ENCODE data around the gene GCGR. TPM values are rescaled to one million over a fixed set of nuclear protein-coding genes. Genes with fewer than 3 reads are reported as not detected.

Gene GCGR
- polyA plus RNA-seq, 1 donor from 2014 or later, result not detected

- no peaks in the 10 kb centered on the region for H3K9me3 ChIP-seq (ENCODE audit: low read length)
- H3K4me3 ChIP-seq (ENCODE audit: low read length), result peak overlapping the region; percentile 94
- H3K27ac ChIP-seq (ENCODE audit: low read length), result peak overlapping the region; percentile 86
- peaks cover 33% of the 10 kb centered on the region for H3K79me2 ChIP-seq (replicated peaks; ENCODE audit: insufficient read depth, low read length)
- peak overlapping the region; percentile 78 for H3K4me2 ChIP-seq (ENCODE audit: low read length)
- no peaks in the 10 kb centered on the region for H4K20me1 ChIP-seq (ENCODE audit: insufficient read depth)
- peak overlapping the region; percentile 83 for H3K9ac ChIP-seq (ENCODE audit: low read length)
- TF ChIP-seq, protein P1, sequence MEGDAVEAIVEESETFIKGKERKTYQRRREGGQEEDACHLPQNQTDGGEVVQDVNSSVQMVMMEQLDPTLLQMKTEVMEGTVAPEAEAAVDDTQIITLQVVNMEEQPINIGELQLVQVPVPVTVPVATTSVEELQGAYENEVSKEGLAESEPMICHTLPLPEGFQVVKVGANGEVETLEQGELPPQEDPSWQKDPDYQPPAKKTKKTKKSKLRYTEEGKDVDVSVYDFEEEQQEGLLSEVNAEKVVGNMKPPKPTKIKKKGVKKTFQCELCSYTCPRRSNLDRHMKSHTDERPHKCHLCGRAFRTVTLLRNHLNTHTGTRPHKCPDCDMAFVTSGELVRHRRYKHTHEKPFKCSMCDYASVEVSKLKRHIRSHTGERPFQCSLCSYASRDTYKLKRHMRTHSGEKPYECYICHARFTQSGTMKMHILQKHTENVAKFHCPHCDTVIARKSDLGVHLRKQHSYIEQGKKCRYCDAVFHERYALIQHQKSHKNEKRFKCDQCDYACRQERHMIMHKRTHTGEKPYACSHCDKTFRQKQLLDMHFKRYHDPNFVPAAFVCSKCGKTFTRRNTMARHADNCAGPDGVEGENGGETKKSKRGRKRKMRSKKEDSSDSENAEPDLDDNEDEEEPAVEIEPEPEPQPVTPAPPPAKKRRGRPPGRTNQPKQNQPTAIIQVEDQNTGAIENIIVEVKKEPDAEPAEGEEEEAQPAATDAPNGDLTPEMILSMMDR (IDR thresholded peaks at IDR 0.05; ENCODE audit: poor library complexity, severe bottlenecking), result peak; percentile 61
- TF ChIP-seq RAD21 (conservative IDR thresholded peaks at IDR 0.05) (no peak), POLR2AphosphoS5 (IDR thresholded peaks at IDR 0.05) (peak; percentile 98), EP300 (conservative IDR thresholded peaks at IDR 0.05; ENCODE audit: poor library complexity, severe bottlenecking) (no peak), SMC3 (conservative IDR thresholded peaks at IDR 0.05; ENCODE audit: poor library complexity) (no peak), EZH2 (IDR thresholded peaks at IDR 0.05; ENCODE audit: borderline replicate concordance, insufficient read depth, low read length, poor library complexity, severe bottlenecking) (no peak), TAF1 (IDR thresholded peaks at IDR 0.05; ENCODE audit: low read depth) (peak; percentile 37), MXI1 (conservative IDR thresholded peaks at IDR 0.05; ENCODE audit: poor library complexity, severe bottlenecking) (peak; percentile 96)
- TF ChIP-seq, protein P2, sequence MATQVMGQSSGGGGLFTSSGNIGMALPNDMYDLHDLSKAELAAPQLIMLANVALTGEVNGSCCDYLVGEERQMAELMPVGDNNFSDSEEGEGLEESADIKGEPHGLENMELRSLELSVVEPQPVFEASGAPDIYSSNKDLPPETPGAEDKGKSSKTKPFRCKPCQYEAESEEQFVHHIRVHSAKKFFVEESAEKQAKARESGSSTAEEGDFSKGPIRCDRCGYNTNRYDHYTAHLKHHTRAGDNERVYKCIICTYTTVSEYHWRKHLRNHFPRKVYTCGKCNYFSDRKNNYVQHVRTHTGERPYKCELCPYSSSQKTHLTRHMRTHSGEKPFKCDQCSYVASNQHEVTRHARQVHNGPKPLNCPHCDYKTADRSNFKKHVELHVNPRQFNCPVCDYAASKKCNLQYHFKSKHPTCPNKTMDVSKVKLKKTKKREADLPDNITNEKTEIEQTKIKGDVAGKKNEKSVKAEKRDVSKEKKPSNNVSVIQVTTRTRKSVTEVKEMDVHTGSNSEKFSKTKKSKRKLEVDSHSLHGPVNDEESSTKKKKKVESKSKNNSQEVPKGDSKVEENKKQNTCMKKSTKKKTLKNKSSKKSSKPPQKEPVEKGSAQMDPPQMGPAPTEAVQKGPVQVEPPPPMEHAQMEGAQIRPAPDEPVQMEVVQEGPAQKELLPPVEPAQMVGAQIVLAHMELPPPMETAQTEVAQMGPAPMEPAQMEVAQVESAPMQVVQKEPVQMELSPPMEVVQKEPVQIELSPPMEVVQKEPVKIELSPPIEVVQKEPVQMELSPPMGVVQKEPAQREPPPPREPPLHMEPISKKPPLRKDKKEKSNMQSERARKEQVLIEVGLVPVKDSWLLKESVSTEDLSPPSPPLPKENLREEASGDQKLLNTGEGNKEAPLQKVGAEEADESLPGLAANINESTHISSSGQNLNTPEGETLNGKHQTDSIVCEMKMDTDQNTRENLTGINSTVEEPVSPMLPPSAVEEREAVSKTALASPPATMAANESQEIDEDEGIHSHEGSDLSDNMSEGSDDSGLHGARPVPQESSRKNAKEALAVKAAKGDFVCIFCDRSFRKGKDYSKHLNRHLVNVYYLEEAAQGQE (IDR thresholded peaks at IDR 0.05; ENCODE audit: borderline replicate concordance), result peak; percentile 77
- H3F3A ChIP-seq (ENCODE audit: insufficient read depth, low read length, poor library complexity, severe bottlenecking), result no peaks in the 10 kb centered on the region
- H3K36me3 ChIP-seq (ENCODE audit: insufficient read depth, low read length), result no peaks in the 10 kb centered on the region
- peak overlapping the region; percentile 74 for H2AFZ ChIP-seq (ENCODE audit: low read depth, low read length)
- H3K27me3 ChIP-seq (ENCODE audit: insufficient read depth, low read depth, low read length), result no peaks in the 10 kb centered on the region
- no peaks in the 10 kb centered on the region for H3K9me2 ChIP-seq (ENCODE audit: insufficient read depth, low read length)
Measured at GRCh38 chr17:81860756-81861568, 57.0 kb downstream of the GCGR start.

- Histone ChIP-seq H3K36me3 (ENCODE audit: insufficient read depth, low read length) (no peaks in the 10 kb centered on the region), H3K4me2 (ENCODE audit: low read length) (no peak overlapping the region), H4K20me1 (ENCODE audit: insufficient read depth) (no peaks in the 10 kb centered on the region)
Measured at GRCh38 chr17:81863123-81863675, 59.2 kb downstream of the GCGR start.

More at GRCh38 chr17:81863123-81863675, 59.2 kb downstream of the GCGR start:
- H3K9me2 ChIP-seq (ENCODE audit: insufficient read depth, low read length), result no peaks in the 10 kb centered on the region
- no peak overlapping the region for H3K9ac ChIP-seq (ENCODE audit: low read length)
- no peak overlapping the region for H3K27ac ChIP-seq (ENCODE audit: low read length)
- no peaks in the 10 kb centered on the region for H3K9me3 ChIP-seq (ENCODE audit: low read length)
- no peak overlapping the region for H3K4me3 ChIP-seq (ENCODE audit: low read length)
- no peak overlapping the region for H2AFZ ChIP-seq (ENCODE audit: low read depth, low read length)
- no peaks in the 10 kb centered on the region for H3K27me3 ChIP-seq (ENCODE audit: insufficient read depth, low read depth, low read length)
- peaks cover 28% of the 10 kb centered on the region for H3K79me2 ChIP-seq (replicated peaks; ENCODE audit: insufficient read depth, low read length)
- no peaks in the 10 kb centered on the region for H3F3A ChIP-seq (ENCODE audit: insufficient read depth, low read length, poor library complexity, severe bottlenecking)
- peak; percentile 11 for TF ChIP-seq POLR2AphosphoS5 (IDR thresholded peaks at IDR 0.05)
- TF ChIP-seq, protein P2 (IDR thresholded peaks at IDR 0.05; ENCODE audit: borderline replicate concordance), result no peak
